RPMI7951 (cell line): ENCODE measurements around the gene GPATCH2L. TPM values are rescaled to one million over a fixed set of nuclear protein-coding genes. Genes with fewer than 3 reads are reported as not detected.
A peak's percentile ranks its signal among the peaks of the same experiment; 100 is the strongest.

Experiments used
- DNase-seq: peaks from one replicate; pipeline ENCODE4 v3.0.0-alpha.2; 2012; ENCODE audit warnings: low read depth
- total RNA-seq: library from RNA; depleted of rRNA; stranded (reverse); fragments of >200 nt; shearing (Covaris generic); gene quantifications from 2 replicates; pipeline ENCODE4 v1.2.3, GENCODE V29; 2014

Gene GPATCH2L
- total RNA-seq, 1 experiment from 2014 or later, result 25.6 TPM

GRCh38 chr14:76196980-76197695, 45.4 kb downstream of the GPATCH2L start:
- no peak for DNase-seq

DNA sequence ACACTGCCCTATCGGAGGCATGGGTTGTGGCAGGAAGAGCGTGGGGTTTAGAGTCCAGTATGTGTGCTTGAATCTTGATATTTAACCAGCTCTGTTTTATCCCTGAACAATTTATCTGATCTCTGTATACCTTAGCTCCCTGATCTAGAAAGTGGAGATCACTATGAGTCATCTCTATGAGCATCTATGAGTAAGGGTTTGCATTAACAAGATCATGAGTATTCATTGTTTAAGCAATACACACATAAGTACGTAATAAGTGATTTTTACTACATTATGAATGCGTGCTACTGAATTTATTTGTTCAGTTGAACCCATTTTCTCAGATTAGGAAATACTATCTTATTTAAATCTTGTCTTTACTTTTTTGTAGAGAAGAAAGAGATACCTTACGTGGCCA, 49.4 kb downstream of the GPATCH2L start:
- DNase-seq, result peak; percentile 51

DNA sequence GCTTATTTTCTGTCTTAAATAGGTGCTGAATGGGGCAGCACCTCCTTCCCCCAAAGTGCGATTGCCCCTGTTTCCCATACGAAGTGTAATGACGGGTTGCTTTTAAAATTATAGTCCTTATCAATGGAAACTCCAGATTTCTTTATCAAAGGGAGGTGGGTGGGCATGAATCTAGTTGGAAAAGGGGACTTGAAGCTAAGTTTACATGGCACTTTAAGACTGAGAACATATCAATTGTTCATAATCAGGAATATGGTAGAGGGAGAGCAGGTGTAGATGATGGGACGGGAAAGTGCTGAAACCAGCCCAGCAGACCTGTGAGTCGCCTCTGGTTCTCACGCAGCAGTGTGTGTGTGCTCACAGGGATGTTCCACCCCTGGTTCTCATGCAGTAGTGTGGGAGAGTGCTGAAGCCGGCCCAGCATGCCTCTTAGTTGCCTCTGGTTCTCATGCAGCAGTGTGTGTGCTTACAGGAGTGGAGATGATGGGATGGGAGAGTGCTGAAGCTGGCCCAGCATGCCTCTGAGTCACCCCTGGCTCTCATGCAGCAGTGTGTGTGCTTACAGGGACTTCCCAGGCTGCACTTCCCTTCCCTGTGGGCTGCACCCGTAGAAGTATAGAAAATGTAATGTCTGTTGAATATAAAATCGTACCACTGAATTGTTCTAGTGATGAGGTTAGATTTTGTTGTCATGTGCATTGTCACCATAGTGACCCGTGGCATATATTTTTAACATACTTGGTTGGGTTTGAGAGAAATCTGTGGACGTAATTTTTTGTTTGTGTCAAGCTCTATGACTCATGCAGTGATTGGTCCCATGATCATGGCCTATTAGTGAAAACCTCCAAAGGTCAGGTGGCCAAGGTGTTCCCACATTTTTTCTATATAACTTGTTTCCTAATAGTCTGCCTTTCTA, 51.6 kb downstream of the GPATCH2L start:
- peak; percentile 87 for DNase-seq

- DNase-seq, result no peak
Measured at GRCh38 chr14:76204461-76205230, 52.9 kb downstream of the GPATCH2L start.

DNA sequence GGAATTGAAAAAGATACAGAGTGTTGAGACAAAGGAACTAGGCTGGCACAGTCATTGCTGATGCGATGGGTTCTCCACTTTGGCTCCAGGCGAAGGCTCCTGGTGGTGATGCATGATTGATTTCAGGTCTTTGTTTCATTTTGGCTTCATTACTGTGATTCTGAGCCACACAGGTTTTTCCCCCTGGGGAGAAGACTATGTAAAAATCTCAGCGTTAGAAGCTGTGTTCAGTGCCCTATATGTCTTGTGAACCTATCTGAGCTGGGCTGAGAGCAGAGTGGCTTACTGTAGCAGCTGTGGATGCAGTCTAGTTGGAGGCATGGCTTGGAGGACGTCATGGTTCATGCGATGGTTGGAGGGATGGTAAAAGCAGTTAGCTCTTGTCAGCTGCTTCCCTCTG, 54.0 kb downstream of the GPATCH2L start:
- DNase-seq, result no peak

GRCh38 chr14:76208340-76208739, 56.6 kb downstream of the GPATCH2L start:
- no peak for DNase-seq

DNA sequence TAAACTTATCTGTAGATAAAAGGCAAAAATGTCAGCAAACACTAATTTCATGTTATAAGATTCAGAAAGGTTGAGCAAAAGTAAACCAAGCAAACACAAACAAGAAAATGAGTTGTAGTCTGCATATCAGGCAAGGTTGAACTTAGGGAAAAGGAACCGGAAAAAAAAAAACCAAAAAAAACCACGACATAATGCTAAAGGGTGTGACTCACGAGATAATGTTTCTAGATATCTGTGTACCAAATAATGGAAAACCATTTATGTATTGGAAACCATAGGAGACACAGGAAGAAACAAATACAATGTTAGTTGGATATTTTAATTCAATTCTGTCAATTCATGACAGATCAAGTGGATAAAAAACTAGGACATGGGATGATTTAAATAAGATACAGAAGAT, 60.5 kb downstream of the GPATCH2L start:
- DNase-seq, result no peak

- no peak for DNase-seq
Measured at GRCh38 chr14:76217179-76217578, 65.5 kb downstream of the GPATCH2L start.

DNA sequence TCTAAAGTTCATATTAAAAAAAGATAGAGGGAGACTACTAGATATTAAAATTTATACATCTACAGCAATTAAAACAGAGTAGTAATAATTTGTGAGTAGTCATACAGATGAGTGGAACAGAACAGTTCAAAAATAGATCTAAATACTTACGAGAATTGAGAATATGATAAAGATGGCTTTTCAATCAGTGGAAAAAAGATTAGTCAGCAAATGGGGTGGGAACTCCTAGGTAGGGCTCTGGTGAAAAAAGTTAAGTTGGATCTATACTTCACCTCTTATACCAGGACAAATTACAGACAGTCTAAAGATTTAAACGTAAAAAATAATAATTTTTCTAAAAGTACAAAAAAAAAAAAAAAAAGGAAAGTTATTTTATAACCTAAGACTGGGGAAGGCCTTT, 66.9 kb downstream of the GPATCH2L start:
- DNase-seq, result no peak

GRCh38 chr14:76219873-76220272, 68.2 kb downstream of the GPATCH2L start:
- no peak for DNase-seq

- DNase-seq, result peak; percentile 60
Measured at GRCh38 chr14:76227450-76228050, 75.8 kb downstream of the GPATCH2L start.

GRCh38 chr14:76228138-76228537, 76.4 kb downstream of the GPATCH2L start:
- no peak for DNase-seq

GRCh38 chr14:76232800-76233199, 81.1 kb downstream of the GPATCH2L start:
- no peak for DNase-seq

DNA sequence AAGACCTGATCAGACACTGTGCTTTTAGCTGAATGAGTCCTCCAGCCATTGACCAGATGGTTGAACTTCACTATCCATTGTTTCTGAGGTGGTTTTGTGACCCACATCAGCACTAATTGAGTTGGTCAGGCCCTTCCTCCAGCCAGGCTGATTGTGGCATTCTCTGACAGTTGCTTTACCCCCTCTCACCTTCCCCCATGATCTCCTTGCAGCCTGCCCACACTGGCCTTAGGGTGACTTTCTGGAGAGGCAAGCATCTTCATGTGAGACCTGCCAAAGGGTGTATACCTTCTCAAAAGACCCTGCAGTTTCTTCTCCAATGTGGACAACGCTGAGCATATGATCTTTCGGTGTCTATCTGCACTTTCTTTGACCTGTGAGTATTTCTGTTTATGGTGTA, 83.9 kb downstream of the GPATCH2L start:
- no peak for DNase-seq

DNA sequence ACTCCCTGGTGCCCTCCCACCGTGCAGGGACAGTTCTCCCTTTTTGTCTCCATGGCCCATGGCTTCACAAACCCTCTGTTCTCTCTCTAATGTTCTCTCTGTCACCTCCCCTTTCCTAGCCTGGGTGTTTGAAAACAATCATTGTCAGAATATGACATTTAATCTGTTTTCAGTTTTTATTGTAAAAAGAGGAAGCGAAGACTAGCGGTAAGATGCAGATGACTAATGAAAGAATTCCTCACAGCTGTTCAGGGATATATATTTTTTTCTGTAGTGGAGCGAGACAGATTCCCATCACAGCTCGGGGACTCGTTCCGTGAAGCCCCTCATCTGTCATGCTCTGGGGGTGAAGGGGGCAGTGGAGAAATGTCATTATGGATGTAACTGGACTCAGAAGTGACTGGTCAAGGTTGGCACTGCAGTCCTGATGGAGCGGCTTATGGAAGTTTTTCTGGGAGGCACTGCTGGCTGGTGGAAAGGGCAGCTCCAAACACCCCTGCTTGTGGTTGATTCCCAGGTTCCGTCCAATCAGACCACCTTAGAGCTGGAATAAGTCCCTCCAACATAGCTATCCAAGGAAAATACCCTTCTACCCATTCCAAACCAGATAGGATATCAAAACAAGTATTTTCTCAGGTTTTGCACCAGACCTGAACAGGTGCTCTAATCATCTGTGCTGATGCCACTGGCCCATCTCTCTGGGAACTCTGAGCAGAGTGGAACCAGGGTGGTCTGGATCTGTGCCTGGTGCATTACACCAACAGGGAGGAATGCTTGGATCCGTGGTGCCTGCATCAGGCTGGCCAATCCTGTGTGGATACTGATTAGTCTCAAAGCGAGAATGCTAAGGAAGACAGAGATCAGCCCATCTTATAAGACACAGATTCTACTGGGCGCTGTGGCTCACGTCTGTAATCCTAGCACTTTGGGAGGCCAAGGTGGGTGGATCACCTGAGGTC, 84.7 kb downstream of the GPATCH2L start:
- DNase-seq, result no peak

- DNase-seq, result no peak
Measured at GRCh38 chr14:76237349-76237990, 85.7 kb downstream of the GPATCH2L start.

GRCh38 chr14:76245097-76245496, 93.4 kb downstream of the GPATCH2L start:
- DNase-seq, result no peak

DNA sequence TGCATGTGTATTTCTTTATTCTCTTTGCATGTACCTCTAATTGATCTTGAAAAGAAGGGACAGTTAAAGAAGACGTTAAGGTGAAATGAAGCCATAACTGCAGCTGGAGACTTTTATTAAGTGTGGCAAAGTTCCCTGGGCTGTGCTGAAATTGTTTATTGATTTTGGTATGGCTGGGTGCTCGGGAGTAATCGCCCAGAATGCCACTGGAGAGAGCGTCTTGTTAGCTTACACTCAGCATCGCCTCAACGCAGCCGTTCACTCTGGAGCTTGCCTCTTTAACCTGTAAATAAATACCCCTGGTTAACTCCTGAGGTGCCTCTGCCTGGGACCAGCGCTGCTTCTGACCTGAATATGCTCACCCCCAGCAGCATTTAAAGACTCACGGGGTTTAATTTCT, 98.6 kb downstream of the GPATCH2L start:
- no peak for DNase-seq

DNA sequence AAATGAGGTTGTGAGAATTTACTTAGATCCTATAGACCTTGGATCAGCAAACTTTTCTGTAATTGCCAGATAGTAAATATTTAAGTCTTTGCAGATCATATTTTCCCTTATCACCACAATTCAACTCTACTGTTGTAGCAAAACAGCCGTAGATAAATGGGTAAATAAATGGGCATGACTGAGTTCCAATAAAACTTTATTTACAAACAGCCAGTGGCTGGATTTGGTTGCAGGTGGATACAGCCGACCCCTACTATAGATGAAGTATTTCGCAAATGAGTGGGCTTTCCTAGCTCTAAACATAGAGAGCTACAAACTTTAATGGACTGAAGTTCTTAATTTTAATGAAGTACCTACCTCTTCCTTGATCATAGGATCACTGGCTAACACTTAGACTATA, 100.7 kb downstream of the GPATCH2L start:
- DNase-seq, result no peak

GRCh38 chr14:76253111-76253510, 101.4 kb downstream of the GPATCH2L start:
- DNase-seq, result no peak
